K562 (cell line): ENCODE results near the gene WDR45. TPM values are rescaled to one million over a fixed set of nuclear protein-coding genes. Genes with fewer than 3 reads are reported as not detected.

Experiments
- BRF2 ChIP-seq: IDR thresholded peaks from 3 replicates; pipeline ENCODE4 v1.6.1; 2011; ENCODE audit warnings: borderline replicate concordance, mild to moderate bottlenecking; ENCODE audit not compliant: insufficient read length, insufficient read depth
- CEBPB ChIP-seq: fragments of 450-650 bp; IDR thresholded peaks from 2 replicates; pipeline ENCODE4 v1.6.1; 2016; ENCODE audit warnings: missing genetic modification characterization, missing compliant biosample characterization
- DDX20 ChIP-seq: fragments of 450-650 bp; IDR thresholded peaks from 2 replicates; pipeline ENCODE4 v1.6.1; 2016; ENCODE audit warnings: missing genetic modification characterization, low read depth, mild to moderate bottlenecking, missing compliant biosample characterization, moderate library complexity
- DIDO1 ChIP-seq: fragments of 450-650 bp; IDR thresholded peaks from 2 replicates; pipeline ENCODE4 v1.6.1; 2016; ENCODE audit warnings: low read depth, missing biosample characterization, missing genetic modification characterization
- GABPB2 ChIP-seq: fragments of 250-450 bp; sonication (Bioruptor Pico); conservative IDR thresholded peaks from 2 replicates; pipeline ENCODE4 v1.5.1; 2021; ENCODE audit warnings: mild to moderate bottlenecking
- MBD1 ChIP-seq: fragments of 250-450 bp; sonication (Bioruptor Pico); IDR thresholded peaks from 2 replicates; pipeline ENCODE4 v1.8.0; 2022; ENCODE audit warnings: inconsistent platforms
- MCM3 ChIP-seq: fragments of 450-650 bp; IDR thresholded peaks from 2 replicates; pipeline ENCODE4 v1.6.1; 2016
- MCM7 ChIP-seq, 2 experiments: fragments of 450-650 bp; IDR thresholded peaks; 2 replicates each; pipeline ENCODE4 v1.6.1; 2016 to 2018
- MEIS2 ChIP-seq: fragments of 450-650 bp; IDR thresholded peaks from 2 replicates; pipeline ENCODE4 v1.6.1; 2014; ENCODE audit warnings: mild to moderate bottlenecking; ENCODE audit not compliant: partially characterized antibody
- NCOA2 ChIP-seq, 2 experiments: fragments of 450-650 bp; IDR thresholded peaks; 2 replicates each; pipeline ENCODE4 v1.6.1; 2018; ENCODE audit warnings: mild to moderate bottlenecking in 2 of 2, moderate library complexity in 1 of 2; ENCODE audit not compliant: partially characterized antibody in 2 of 2
- PML ChIP-seq: IDR thresholded peaks from 2 replicates; pipeline ENCODE4 v1.6.1; 2012; ENCODE audit warnings: low read length, inconsistent platforms
- SP2 ChIP-seq: IDR thresholded peaks from 2 replicates; pipeline ENCODE4 v1.6.1; 2011; ENCODE audit warnings: mild to moderate bottlenecking, low read depth, low read length, moderate library complexity; ENCODE audit not compliant: poor library complexity, severe bottlenecking; ENCODE audit errors: extremely low read depth
- STAG1 ChIP-seq: sonication (generic); formaldehyde crosslinking; IDR thresholded peaks from 2 replicates; pipeline ENCODE4 v1.5.0; 2020; ENCODE audit warnings: missing genetic modification reagents, borderline replicate concordance
- TRIM24 ChIP-seq, 2 experiments: fragments of 450-650 bp; IDR thresholded peaks; 2 replicates each; pipeline ENCODE4 v1.6.1; 2016
- U2AF1 ChIP-seq: fragments of 200-400 bp; formaldehyde crosslinking; optimal IDR thresholded peaks from 2 replicates; pipeline ENCODE3; 2017; ENCODE audit warnings: mild to moderate bottlenecking, low read depth, low read length, moderate library complexity
- ZNF184 ChIP-seq: sonication (generic); formaldehyde crosslinking; IDR thresholded peaks from 2 replicates; pipeline ENCODE4 v1.5.0; 2020; ENCODE audit warnings: missing genetic modification reagents
- ZNF239 ChIP-seq: fragments of 250-450 bp; sonication (Bioruptor Pico); IDR thresholded peaks from 2 replicates; pipeline ENCODE4 v1.4.0; 2020; ENCODE audit warnings: mild to moderate bottlenecking
- ZNF584 ChIP-seq: fragments of 200-800 bp; sonication (Bioruptor generic); IDR thresholded peaks from 2 replicates; pipeline ENCODE4 v1.6.1; 2016; ENCODE audit warnings: low read depth, mild to moderate bottlenecking, missing genetic modification characterization, missing compliant biosample characterization
- ZNF707 ChIP-seq: fragments of 250-450 bp; sonication (Bioruptor Pico); conservative IDR thresholded peaks from 2 replicates; pipeline ENCODE4 v1.8.0; 2022; ENCODE audit warnings: inconsistent platforms, mild to moderate bottlenecking, moderate library complexity
- polyA plus RNA-seq, 8 experiments: library from polyadenylated mRNA; depleted of rRNA in 4 of 8; stranded (reverse) in 5 of 8; unstranded in 3 of 8; fragments of >200 nt; fragmentation: Nextera tagmentation in 2 of 8; fragmentation: Illumina TruSeq in 1 of 8; extraction: Ambion mirVana in 2 of 8; extraction: Trizol in 1 of 8; gene quantifications; 2 replicates each; pipeline versions ENCODE4 v1.2.1 to v1.2.3, GENCODE V29; 2011 to 2014; ENCODE audit warnings: inconsistent platforms in 1 of 8, missing spikeins in 1 of 8
- total RNA-seq, 7 experiments: library from RNA; depleted of rRNA in 6 of 7; stranded (reverse); fragments of >200 nt in 6 of 7; fragmentation: Illumina TruSeq in 2 of 7; extraction: Trizol in 2 of 7; gene quantifications; 2 replicates each; pipeline versions ENCODE4 v1.2.1 to v1.2.3, GENCODE V29; 2011 to 2021; ENCODE audit warnings: low replicate concordance in 1 of 7
- TF ChIP-seq, protein P1 (sequence below): fragments of 250-450 bp; sonication (Bioruptor Pico); IDR thresholded peaks from 2 replicates; pipeline ENCODE4 v1.4.0; 2020; ENCODE audit warnings: mild to moderate bottlenecking, moderate library complexity
- TF ChIP-seq, protein P2 (sequence below): sonication (generic); formaldehyde crosslinking; IDR thresholded peaks from 2 replicates; pipeline ENCODE4 v1.8.0; 2023; ENCODE audit warnings: mild to moderate bottlenecking, missing genetic modification reagents

The WDR45 gene
- total and polyA plus RNA-seq, 9 of the 15 experiments (the other 6 are each of a cell fraction or from before 2014, with no cell fraction given), result 19.4 to 136 (median 59.7) TPM

- TF ChIP-seq BRF2 (no peak), CEBPB (peak; percentile 44; the same call in 1 of the 2 replicates), ZNF584 (CRISPR knock-in tag) (no peak), U2AF1 (no peak), SP2 (no peak), STAG1 (CRISPR knock-in tag) (no peak), MBD1 (CRISPR knock-in tag) (no peak), ZNF239 (CRISPR knock-in tag) (no peak), PML (no peak), MCM3 (no peak), ZNF184 (CRISPR knock-in tag) (no peak), DIDO1 (no peak), DDX20 (tag) (no peak), MCM7 (IDR thresholded peaks at IDR 0.05) (no peak), MEIS2 (peak; percentile 83), TRIM24 (IDR thresholded peaks at IDR 0.05) (no peak; a peak in 1 of 4 replicates), GABPB2 (CRISPR knock-in tag) (no peak), ZNF707 (CRISPR knock-in tag) (no peak), NCOA2 (IDR thresholded peaks at IDR 0.05; ENCODE audit: partially characterized antibody in 2 of 2) (no peak)
- TF ChIP-seq, protein P1, sequence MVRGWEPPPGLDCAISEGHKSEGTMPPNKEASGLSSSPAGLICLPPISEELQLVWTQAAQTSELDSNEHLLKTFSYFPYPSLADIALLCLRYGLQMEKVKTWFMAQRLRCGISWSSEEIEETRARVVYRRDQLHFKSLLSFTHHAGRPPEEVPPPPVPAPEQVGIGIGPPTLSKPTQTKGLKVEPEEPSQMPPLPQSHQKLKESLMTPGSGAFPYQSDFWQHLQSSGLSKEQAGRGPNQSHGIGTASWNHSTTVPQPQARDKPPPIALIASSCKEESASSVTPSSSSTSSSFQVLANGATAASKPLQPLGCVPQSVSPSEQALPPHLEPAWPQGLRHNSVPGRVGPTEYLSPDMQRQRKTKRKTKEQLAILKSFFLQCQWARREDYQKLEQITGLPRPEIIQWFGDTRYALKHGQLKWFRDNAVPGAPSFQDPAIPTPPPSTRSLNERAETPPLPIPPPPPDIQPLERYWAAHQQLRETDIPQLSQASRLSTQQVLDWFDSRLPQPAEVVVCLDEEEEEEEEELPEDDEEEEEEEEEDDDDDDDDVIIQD (CRISPR knock-in tag), result no peak
- TF ChIP-seq, protein P2, sequence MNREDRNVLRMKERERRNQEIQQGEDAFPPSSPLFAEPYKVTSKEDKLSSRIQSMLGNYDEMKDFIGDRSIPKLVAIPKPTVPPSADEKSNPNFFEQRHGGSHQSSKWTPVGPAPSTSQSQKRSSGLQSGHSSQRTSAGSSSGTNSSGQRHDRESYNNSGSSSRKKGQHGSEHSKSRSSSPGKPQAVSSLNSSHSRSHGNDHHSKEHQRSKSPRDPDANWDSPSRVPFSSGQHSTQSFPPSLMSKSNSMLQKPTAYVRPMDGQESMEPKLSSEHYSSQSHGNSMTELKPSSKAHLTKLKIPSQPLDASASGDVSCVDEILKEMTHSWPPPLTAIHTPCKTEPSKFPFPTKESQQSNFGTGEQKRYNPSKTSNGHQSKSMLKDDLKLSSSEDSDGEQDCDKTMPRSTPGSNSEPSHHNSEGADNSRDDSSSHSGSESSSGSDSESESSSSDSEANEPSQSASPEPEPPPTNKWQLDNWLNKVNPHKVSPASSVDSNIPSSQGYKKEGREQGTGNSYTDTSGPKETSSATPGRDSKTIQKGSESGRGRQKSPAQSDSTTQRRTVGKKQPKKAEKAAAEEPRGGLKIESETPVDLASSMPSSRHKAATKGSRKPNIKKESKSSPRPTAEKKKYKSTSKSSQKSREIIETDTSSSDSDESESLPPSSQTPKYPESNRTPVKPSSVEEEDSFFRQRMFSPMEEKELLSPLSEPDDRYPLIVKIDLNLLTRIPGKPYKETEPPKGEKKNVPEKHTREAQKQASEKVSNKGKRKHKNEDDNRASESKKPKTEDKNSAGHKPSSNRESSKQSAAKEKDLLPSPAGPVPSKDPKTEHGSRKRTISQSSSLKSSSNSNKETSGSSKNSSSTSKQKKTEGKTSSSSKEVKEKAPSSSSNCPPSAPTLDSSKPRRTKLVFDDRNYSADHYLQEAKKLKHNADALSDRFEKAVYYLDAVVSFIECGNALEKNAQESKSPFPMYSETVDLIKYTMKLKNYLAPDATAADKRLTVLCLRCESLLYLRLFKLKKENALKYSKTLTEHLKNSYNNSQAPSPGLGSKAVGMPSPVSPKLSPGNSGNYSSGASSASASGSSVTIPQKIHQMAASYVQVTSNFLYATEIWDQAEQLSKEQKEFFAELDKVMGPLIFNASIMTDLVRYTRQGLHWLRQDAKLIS (CRISPR knock-in tag), result no peak
Observed at GRCh38 chrX:49043220-49043986, 36.3 kb downstream of the WDR45 start, which contains the start of gene TFE3 (continued).
